Cardiac muscle cell (in vitro differentiated cells and primary cell): ENCODE results near the gene PTTG1IP. TPM values are rescaled to one million over a fixed set of nuclear protein-coding genes. Genes with fewer than 3 reads are reported as not detected.

ENCODE experiments used
- DNase-seq, 2 donors: peaks; one replicate each; pipeline versions ENCODE4 v3.0.0 to v3.0.0-alpha.2; 2010 to 2017; ENCODE audit warnings: low read depth in 1 of 2, low spot score in 1 of 2
- H3K27ac ChIP-seq: fragments of 200-600 bp; sonication (generic); 2 replicates; pipeline ENCODE4 v1.5.1; 2016
- H3K27me3 ChIP-seq: fragments of 200-600 bp; sonication (generic); 2 replicates; pipeline ENCODE4 v1.6.0; 2016; ENCODE audit warnings: control low read depth
- H3K36me3 ChIP-seq: fragments of 200-600 bp; sonication (generic); 2 replicates; pipeline ENCODE4 v1.5.1; 2016; ENCODE audit warnings: control low read depth
- H3K4me1 ChIP-seq: fragments of 200-600 bp; sonication (generic); 2 replicates; pipeline ENCODE4 v1.8.1; 2017; ENCODE audit warnings: low read depth, mild to moderate bottlenecking, mixed run types
- H3K4me3 ChIP-seq: fragments of 200-600 bp; sonication (generic); 2 replicates; pipeline ENCODE4 v1.5.1; 2016; ENCODE audit warnings: mild to moderate bottlenecking
- H3K9me3 ChIP-seq: fragments of 200-600 bp; sonication (generic); 2 replicates; pipeline ENCODE4 v1.5.1; 2017; ENCODE audit warnings: low read depth, mild to moderate bottlenecking, control low read depth
- CTCF ChIP-seq: IDR thresholded peaks from 2 replicates; pipeline ENCODE4 v1.5.1; 2012; ENCODE audit warnings: low read depth, mild to moderate bottlenecking, low read length
- polyA plus RNA-seq: library from polyadenylated mRNA; unstranded; fragments of >200 nt; fragmentation: Nextera tagmentation; extraction: Ambion mirVana; gene quantifications from 2 replicates; pipeline ENCODE4 v1.2.1, GENCODE V29; 2016
- total RNA-seq: library from RNA; depleted of rRNA; stranded (reverse); fragments of >200 nt; gene quantifications from 2 replicates; pipeline ENCODE4 v1.2.3, GENCODE V29; 2016

The PTTG1IP gene
- total and polyA plus RNA-seq, 2 experiments from 2014 or later: 204 to 253 TPM

- H3K9me3 ChIP-seq: no peaks in the 10 kb centered on the region
- no peak for DNase-seq
- TF ChIP-seq CTCF: no peak
- H3K4me3 ChIP-seq: no peak overlapping the region
- peaks cover 23% of the 10 kb centered on the region for H3K4me1 ChIP-seq
- peaks cover 14% of the 10 kb centered on the region for H3K36me3 ChIP-seq
- H3K27ac ChIP-seq: peak overlapping the region; percentile 37
- H3K27me3 ChIP-seq: no peaks in the 10 kb centered on the region
Observed at GRCh38 chr21:44867999-44868700, 5.3 kb downstream of the PTTG1IP start.

- Histone ChIP-seq H3K36me3 (peaks cover 16% of the 10 kb centered on the region), H3K9me3 (no peaks in the 10 kb centered on the region), H3K4me3 (no peak overlapping the region), H3K27me3 (no peaks in the 10 kb centered on the region), H3K4me1 (peaks cover 23% of the 10 kb centered on the region), H3K27ac (no peak overlapping the region)
- DNase-seq: no peak
- no peak for TF ChIP-seq CTCF
Observed at GRCh38 chr21:44867464-44867863, 6.0 kb downstream of the PTTG1IP start.

GRCh38 chr21:44866780-44867179, 6.7 kb downstream of the PTTG1IP start:
- no peaks in the 10 kb centered on the region for H3K27me3 ChIP-seq
- TF ChIP-seq CTCF: no peak
- no peak overlapping the region for H3K27ac ChIP-seq
- no peak overlapping the region for H3K4me3 ChIP-seq
- H3K36me3 ChIP-seq: peaks cover 16% of the 10 kb centered on the region
- DNase-seq: peak in 1 of 2 donors; percentile 83
- no peaks in the 10 kb centered on the region for H3K9me3 ChIP-seq
- H3K4me1 ChIP-seq: peaks cover 18% of the 10 kb centered on the region

DNA sequence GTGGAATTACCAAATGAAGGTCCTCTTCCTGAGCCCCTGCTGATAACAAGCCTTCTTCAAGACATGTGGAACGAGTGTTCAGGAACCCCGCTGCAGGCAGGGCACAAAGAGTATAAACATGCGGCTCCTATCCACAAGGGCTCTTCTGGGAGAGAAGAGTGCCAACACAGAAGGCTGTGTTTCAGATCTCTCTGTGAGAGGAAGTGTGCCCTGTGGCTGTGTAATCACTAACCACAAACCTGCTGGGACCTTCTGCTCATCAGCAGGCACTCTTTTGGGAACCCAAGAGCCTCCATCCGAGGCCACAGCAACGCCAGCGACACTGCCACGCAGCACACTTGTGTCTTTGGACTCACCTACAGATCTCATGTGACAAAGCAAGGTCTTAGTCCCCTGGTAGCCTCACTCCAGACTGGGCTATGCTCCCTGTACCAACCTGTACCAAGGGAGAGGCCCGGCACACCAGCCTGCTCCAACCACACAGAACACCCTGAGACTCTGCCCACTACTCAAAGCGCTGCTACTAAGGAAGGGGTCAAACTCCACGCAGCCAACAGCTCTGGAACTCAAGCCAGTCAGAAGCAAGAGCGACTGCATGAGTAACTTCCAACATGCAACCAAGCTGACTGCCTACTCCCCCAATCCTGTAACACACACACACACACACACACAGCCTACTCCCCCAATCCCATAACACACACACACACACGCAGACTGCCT, 7.8 kb downstream of the PTTG1IP start:
- Histone ChIP-seq H3K4me1 (peaks cover 11% of the 10 kb centered on the region), H3K27ac (no peak overlapping the region)
- TF ChIP-seq CTCF: no peak

GRCh38 chr21:44862869-44863685, 10.4 kb downstream of the PTTG1IP start:
- peaks cover 32% of the 10 kb centered on the region for H3K36me3 ChIP-seq
- H3K4me3 ChIP-seq: no peak overlapping the region
- H3K27ac ChIP-seq: no peak overlapping the region
- no peaks in the 10 kb centered on the region for H3K27me3 ChIP-seq
- H3K4me1 ChIP-seq: no peaks in the 10 kb centered on the region
- DNase-seq: no peak
- no peak for TF ChIP-seq CTCF
- no peaks in the 10 kb centered on the region for H3K9me3 ChIP-seq

More for the DNA sequence above, 7.8 kb downstream of the PTTG1IP start:
- H3K36me3 ChIP-seq: peaks cover 20% of the 10 kb centered on the region
- no peaks in the 10 kb centered on the region for H3K9me3 ChIP-seq
- DNase-seq: peak in 1 of 2 donors; percentile 18
- H3K27me3 ChIP-seq: no peaks in the 10 kb centered on the region
- no peak overlapping the region for H3K4me3 ChIP-seq
